Uterus (tissue), 4 donors: ENCODE data around the gene ANKRD36C. TPM values are rescaled to one million over a fixed set of nuclear protein-coding genes. Genes with fewer than 3 reads are reported as not detected.
"Not testable (repeated sequence)": the region's sequence is repeated elsewhere in the genome, so short reads cannot be mapped to it uniquely, and the experiment has no call there.

Source experiments
- DNase-seq, 2 donors: peaks; one replicate each; pipeline ENCODE4 v3.0.0-alpha.2; 2019 to 2020
- H3K27ac ChIP-seq, 2 donors: fragments of 200-600 bp; sonication (generic); 1 replicate in 1 of 2; 2 replicates in 1 of 2; pipeline ENCODE4 v1.5.1; 2016 to 2018
- H3K27me3 ChIP-seq, 2 donors: fragments of 200-600 bp; sonication (generic); one replicate each; pipeline ENCODE4 v1.5.1; 2018 to 2019; ENCODE audit warnings: control low read depth in 1 of 2
- H3K36me3 ChIP-seq, 2 donors: fragments of 200-600 bp; sonication (generic); one replicate each; pipeline ENCODE4 v1.5.1; 2019; ENCODE audit warnings: control low read depth in 1 of 2
- H3K4me1 ChIP-seq, 2 donors: fragments of 200-600 bp; sonication (generic); one replicate each; pipeline ENCODE4 v1.5.1; 2018 to 2019; ENCODE audit warnings: control low read depth in 1 of 2
- H3K4me3 ChIP-seq, 2 donors: fragments of 200-600 bp; sonication (generic); 1 replicate in 1 of 2; 2 replicates in 1 of 2; pipeline ENCODE4 v1.5.1; 2018 to 2019; ENCODE audit warnings: mild to moderate bottlenecking in 1 of 2
- H3K9me3 ChIP-seq, 2 donors: fragments of 200-600 bp; sonication (generic); one replicate each; pipeline ENCODE4 v1.5.1; 2019; ENCODE audit warnings: control low read depth in 1 of 2
- intact Hi-C: fragments of 100-400 bp; cut with DNase I; formaldehyde crosslinking; loops from one replicate; pipeline ENCODE4 v1.15.1; 2023; ENCODE audit warnings: low total_unique reads
- total RNA-seq, 4 donors: library from RNA; depleted of rRNA in 3 of 4; stranded (reverse); fragments of >200 nt in 3 of 4; gene quantifications; one replicate each; pipeline versions ENCODE4 v1.1.0 to v1.2.4, GENCODE V29; 2014 to 2023
- TF ChIP-seq, protein P1 (sequence below), 4 experiments: fragments of 200-600 bp in 2 of 4; fragments of 450-650 bp in 2 of 4; sonication (generic) in 2 of 4; IDR thresholded peaks; one replicate each; pipeline ENCODE4 v1.5.1; 2016 to 2019; ENCODE audit warnings: antibody characterized with exemption in 4 of 4, mild to moderate bottlenecking in 2 of 4, moderate library complexity in 1 of 4
- donor health status: DM: yes; HTN: yes; CAD: no.

Gene ANKRD36C
- total RNA-seq, 4 donors from 2014 or later = 37.1 to 228 (median 58.2) TPM

DNA sequence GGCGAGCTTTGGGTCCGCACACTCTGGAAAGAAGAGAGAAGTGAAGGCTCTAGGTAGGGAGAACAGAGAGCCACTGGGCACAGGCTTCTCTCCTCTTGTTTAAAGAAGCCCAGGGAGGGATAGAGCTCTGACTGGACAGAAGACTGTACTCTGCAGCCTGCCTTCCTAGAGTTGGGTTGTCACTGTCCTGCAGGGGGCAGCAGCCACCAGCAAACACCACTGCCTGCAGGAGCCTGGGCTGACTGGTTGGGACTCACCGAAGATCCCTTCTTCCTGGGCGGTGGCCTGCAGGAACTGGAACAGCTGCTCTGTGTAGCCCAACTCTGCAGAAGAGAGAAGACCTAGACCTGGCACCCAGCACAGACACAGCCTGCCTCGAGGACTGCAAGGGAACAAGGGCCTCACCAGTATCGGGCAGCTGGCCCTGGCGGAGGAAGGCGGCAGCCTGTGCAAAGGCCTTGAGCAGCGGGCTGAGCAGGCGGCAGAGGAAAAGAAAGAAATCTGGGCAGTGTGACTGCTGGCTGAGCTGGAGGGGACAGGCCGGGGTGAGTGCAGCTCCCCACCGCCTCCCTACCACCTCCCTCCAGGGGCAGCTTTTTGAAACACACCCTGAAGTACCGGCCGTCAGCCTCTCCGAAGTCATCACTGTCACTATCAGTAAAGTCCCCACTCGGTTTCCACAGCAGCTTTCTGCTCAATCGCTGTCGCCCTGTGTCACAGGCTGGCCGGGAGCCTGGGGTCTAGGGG lies 31.2 kb upstream of the ANKRD36C start:
- H3K36me3 ChIP-seq, H3K9me3 ChIP-seq, H3K4me1 ChIP-seq, H3K27me3 ChIP-seq, H3K27ac ChIP-seq, H3K4me3 ChIP-seq, intact Hi-C loops: not testable (repeated sequence)
- TF ChIP-seq, protein P1, sequence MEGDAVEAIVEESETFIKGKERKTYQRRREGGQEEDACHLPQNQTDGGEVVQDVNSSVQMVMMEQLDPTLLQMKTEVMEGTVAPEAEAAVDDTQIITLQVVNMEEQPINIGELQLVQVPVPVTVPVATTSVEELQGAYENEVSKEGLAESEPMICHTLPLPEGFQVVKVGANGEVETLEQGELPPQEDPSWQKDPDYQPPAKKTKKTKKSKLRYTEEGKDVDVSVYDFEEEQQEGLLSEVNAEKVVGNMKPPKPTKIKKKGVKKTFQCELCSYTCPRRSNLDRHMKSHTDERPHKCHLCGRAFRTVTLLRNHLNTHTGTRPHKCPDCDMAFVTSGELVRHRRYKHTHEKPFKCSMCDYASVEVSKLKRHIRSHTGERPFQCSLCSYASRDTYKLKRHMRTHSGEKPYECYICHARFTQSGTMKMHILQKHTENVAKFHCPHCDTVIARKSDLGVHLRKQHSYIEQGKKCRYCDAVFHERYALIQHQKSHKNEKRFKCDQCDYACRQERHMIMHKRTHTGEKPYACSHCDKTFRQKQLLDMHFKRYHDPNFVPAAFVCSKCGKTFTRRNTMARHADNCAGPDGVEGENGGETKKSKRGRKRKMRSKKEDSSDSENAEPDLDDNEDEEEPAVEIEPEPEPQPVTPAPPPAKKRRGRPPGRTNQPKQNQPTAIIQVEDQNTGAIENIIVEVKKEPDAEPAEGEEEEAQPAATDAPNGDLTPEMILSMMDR (IDR thresholded peaks at IDR 0.05) = peak; percentile 61 to 80 (median 70)
- peak; percentile 68 to 75 for DNase-seq

GRCh38 chr2:96022126-96022525 lies 30.5 kb upstream of the ANKRD36C start:
- DNase-seq, H3K9me3 ChIP-seq, H3K4me3 ChIP-seq, intact Hi-C loops, H3K27me3 ChIP-seq, H3K4me1 ChIP-seq, H3K27ac ChIP-seq, H3K36me3 ChIP-seq: not testable (repeated sequence)

GRCh38 chr2:96021142-96021541 lies 29.5 kb upstream of the ANKRD36C start:
- H3K4me1 ChIP-seq, intact Hi-C loops: not testable (repeated sequence)

DNA sequence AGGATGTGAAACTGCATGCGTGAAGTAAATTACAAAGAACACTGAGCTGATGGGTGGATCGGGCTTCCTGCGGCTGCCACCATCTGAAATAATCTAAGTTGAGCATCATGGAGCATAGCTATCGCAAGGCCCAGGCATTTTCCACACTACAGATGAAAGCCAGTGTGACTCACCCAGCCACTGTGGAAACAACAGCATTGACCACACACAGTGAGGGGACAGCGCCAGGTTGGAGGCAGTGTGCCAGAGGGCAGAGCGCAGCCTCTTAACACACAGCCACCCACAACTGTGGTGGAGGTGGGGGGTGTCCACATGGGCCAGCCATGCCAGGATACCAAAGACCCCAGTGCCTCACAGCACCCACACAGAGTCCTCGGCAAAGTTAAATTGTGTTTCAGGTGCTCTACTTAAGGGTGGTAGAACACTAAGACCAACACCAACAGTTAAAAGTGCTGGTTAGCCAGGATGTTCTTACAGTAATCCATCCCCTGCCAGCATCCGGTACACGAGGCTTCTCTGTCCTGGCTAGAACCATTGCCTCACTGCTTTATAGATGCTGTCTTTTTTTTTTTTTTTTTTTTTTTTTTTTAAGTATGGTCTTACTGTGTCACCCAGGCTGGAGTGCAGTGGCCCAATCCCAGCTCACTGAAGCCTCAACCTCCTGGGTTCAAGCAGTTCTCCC lies 28.4 kb upstream of the ANKRD36C start:
- intact Hi-C loops, DNase-seq: not testable (repeated sequence)

More at GRCh38 chr2:96021142-96021541, 29.5 kb upstream of the ANKRD36C start:
- not testable (repeated sequence) for H3K27ac ChIP-seq, H3K4me3 ChIP-seq, DNase-seq, H3K27me3 ChIP-seq, H3K9me3 ChIP-seq, H3K36me3 ChIP-seq

DNA sequence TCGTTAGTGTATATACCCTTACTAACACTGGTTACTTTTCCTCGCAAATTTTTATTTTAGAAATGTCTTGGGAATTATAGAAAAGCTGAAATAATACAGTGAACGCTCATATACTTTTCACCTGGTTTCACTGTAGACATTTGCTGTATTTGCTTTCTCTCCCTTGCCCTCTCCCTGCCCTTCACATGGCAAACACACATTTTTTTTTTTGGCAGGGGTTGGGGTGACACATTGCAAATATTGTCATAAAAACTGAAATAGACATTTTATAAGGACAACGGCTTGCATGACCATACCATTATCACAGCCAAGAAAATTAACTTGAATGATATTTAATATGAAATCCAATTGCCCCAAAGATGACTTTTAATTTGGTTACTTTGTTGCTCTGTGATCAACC lies 24.7 kb upstream of the ANKRD36C start:
- H3K27me3 ChIP-seq, H3K36me3 ChIP-seq, DNase-seq, intact Hi-C loops, H3K27ac ChIP-seq, H3K9me3 ChIP-seq, H3K4me1 ChIP-seq, H3K4me3 ChIP-seq: not testable (repeated sequence)

More for the DNA sequence above, 28.4 kb upstream of the ANKRD36C start:
- not testable (repeated sequence) for H3K27me3 ChIP-seq, H3K36me3 ChIP-seq, H3K9me3 ChIP-seq, H3K4me3 ChIP-seq, H3K27ac ChIP-seq, H3K4me1 ChIP-seq

DNA sequence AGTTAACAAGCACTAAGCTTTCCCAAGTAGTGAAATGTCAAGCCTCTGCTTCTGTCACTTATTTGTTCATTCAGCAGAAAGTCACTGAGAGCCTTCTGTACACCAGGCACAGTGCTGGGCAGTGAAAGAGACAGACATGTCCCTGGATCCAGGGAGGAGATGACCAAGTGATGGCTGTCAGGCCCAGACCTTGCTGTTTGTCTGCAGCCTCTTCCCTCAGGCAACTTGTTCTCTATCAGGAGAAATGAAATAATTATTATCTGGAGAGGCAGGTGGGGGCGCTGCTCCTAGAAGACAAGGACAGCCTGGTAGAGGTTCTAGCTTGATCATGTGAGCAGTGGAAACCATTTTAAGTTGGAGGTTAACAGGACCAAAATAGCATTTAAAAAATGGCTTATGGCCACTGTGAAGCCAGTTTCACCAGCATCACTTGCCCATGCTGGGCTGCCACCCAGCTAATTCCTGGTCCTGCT lies 21.2 kb upstream of the ANKRD36C start:
- DNase-seq, H3K36me3 ChIP-seq, H3K27me3 ChIP-seq, H3K4me1 ChIP-seq, H3K4me3 ChIP-seq, H3K27ac ChIP-seq, H3K9me3 ChIP-seq, intact Hi-C loops: not testable (repeated sequence)

DNA sequence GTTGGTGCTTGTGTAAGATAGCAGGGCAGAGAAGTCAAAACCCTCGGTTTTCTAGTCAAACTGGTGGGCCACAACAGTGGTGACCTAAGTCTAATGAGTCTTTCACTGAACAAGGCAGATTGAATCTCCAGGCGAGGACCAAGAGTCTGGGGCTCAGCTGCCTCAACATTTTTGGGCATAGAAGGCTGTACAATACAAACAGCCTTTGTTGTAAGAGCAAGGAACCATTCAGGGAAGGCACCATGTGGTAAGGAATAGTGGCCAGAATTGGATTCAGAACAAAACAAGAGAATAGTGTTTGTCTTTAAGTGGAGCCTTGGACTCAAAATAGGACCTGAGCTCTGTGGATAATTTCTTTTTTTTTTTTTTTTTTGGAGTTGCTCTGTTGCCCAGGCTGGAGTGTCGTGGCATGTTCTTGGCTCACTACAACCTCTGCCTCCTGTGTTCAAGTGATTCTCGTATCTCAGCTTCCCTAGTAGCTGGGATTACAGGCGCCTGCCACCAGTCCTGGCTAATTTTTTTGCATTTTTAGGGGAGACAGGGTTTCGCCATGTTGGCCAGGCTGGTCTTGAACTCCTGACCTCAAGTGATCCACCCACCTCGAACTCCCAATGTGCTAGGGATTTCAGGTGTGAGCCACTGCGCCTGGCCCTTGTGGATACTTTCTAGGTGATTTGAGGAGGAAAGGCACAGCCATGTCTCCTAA lies 20.6 kb upstream of the ANKRD36C start:
- H3K9me3 ChIP-seq, H3K4me3 ChIP-seq, H3K36me3 ChIP-seq, H3K27ac ChIP-seq, DNase-seq, intact Hi-C loops, H3K4me1 ChIP-seq, H3K27me3 ChIP-seq: not testable (repeated sequence)

- peak overlapping the region in 1 of 2 donors; percentile 62 for H3K27ac ChIP-seq
- DNase-seq, H3K9me3 ChIP-seq, H3K4me3 ChIP-seq, H3K27me3 ChIP-seq, H3K4me1 ChIP-seq, intact Hi-C loops, H3K36me3 ChIP-seq: not testable (repeated sequence)
Measured at GRCh38 chr2:96011129-96011455, 19.5 kb upstream of the ANKRD36C start.
